Measurements from ENCODE around the gene CYTH3. TPM values are rescaled to one million over a fixed set of nuclear protein-coding genes. Genes with fewer than 3 reads are reported as not detected.
A peak's percentile ranks its signal among the peaks of the same experiment; 100 is the strongest.

The CYTH3 gene
- total RNA-seq, 1 experiment from 2014 or later = 29.1 TPM

- ChIA-PET POLR2A (no interaction called here), CTCF (interaction anchor here (0.6 to 1.0 kb wide), 3 partner anchors 7 to 707 kb away, joined by 3 to 7 read pairs (median 3); no protein-coding TSS in a partner anchor)
- Mint-ChIP-seq H3K27me3 (ENCODE audit: insufficient read depth, unreplicated experiment) (no peaks in the 10 kb centered on the region), H3K36me3 (ENCODE audit: insufficient read depth, unreplicated experiment) (peaks cover 60% of the 10 kb centered on the region), H3K4me3 (ENCODE audit: unreplicated experiment) (no peak overlapping the region), H3K4me1 (ENCODE audit: low read depth, unreplicated experiment) (no peaks in the 10 kb centered on the region), H3K27ac (ENCODE audit: unreplicated experiment) (no peak overlapping the region), H3K9me3 (ENCODE audit: unreplicated experiment) (no peaks in the 10 kb centered on the region)
- Histone ChIP-seq H3K4me3 (ENCODE audit: low read depth, low read length) (no peak overlapping the region), H3K27me3 (replicated peaks; ENCODE audit: control insufficient read depth, insufficient read depth, low read length) (no peaks in the 10 kb centered on the region), H3K36me3 (ENCODE audit: control insufficient read depth, insufficient read depth, low read length) (no peaks in the 10 kb centered on the region), H3K4me1 (no peaks in the 10 kb centered on the region), H3K9me3 (no peaks in the 10 kb centered on the region)
- DNase-seq = no peak
- no TSS peak for BruUV-seq (replicated peaks)
- intact Hi-C loops (cut with micrococcal nuclease; ENCODE audit: unreplicated experiment) = no loop called here
- TF ChIP-seq CTCF (IDR thresholded peaks at IDR 0.05; ENCODE audit: insufficient read depth in 1 of 2, low read depth in 1 of 2, low read length in 1 of 2, severe bottlenecking in 1 of 2, unreplicated experiment in 1 of 2) = no peak
These were observed 107.3 kb downstream of the CYTH3 start for GRCh38 chr7:6165075-6165474.

- H3K27ac Mint-ChIP-seq (ENCODE audit: unreplicated experiment) = no peak overlapping the region
- no peaks in the 10 kb centered on the region for H3K9me3 Mint-ChIP-seq (ENCODE audit: unreplicated experiment)
- H3K4me3 ChIP-seq (ENCODE audit: low read depth, low read length) = no peak overlapping the region
- no peaks in the 10 kb centered on the region for H3K36me3 ChIP-seq (ENCODE audit: control insufficient read depth, insufficient read depth, low read length)
- no peaks in the 10 kb centered on the region for H3K27me3 Mint-ChIP-seq (ENCODE audit: insufficient read depth, unreplicated experiment)
- peak in 1 of 2 experiments; percentile 56 for DNase-seq
- no TSS peak for BruUV-seq (replicated peaks)
- H3K4me1 Mint-ChIP-seq (ENCODE audit: low read depth, unreplicated experiment) = no peaks in the 10 kb centered on the region
- H3K36me3 Mint-ChIP-seq (ENCODE audit: insufficient read depth, unreplicated experiment) = peaks cover 60% of the 10 kb centered on the region
- POLR2A ChIA-PET = no interaction called here
- intact Hi-C loops (cut with micrococcal nuclease; ENCODE audit: unreplicated experiment) = no loop called here
- CTCF ChIA-PET = interaction anchor here (0.6 to 1.0 kb wide), 2 partner anchors 8 to 707 kb away, joined by 3 to 7 read pairs; no protein-coding TSS in a partner anchor
- H3K4me1 ChIP-seq = no peaks in the 10 kb centered on the region
- H3K27me3 ChIP-seq (replicated peaks; ENCODE audit: control insufficient read depth, insufficient read depth, low read length) = no peaks in the 10 kb centered on the region
- TF ChIP-seq CTCF (IDR thresholded peaks at IDR 0.05; ENCODE audit: insufficient read depth in 1 of 2, low read depth in 1 of 2, low read length in 1 of 2, severe bottlenecking in 1 of 2, unreplicated experiment in 1 of 2) = peak; percentile 28 to 31
- H3K4me3 Mint-ChIP-seq (ENCODE audit: unreplicated experiment) = no peak overlapping the region
- H3K9me3 ChIP-seq = no peaks in the 10 kb centered on the region
These were observed 107.9 kb downstream of the CYTH3 start for GRCh38 chr7:6164491-6164890.

- Mint-ChIP-seq H3K36me3 (ENCODE audit: insufficient read depth, unreplicated experiment) (peaks cover 65% of the 10 kb centered on the region), H3K4me1 (ENCODE audit: low read depth, unreplicated experiment) (no peaks in the 10 kb centered on the region), H3K27me3 (ENCODE audit: insufficient read depth, unreplicated experiment) (no peaks in the 10 kb centered on the region), H3K4me3 (ENCODE audit: unreplicated experiment) (no peak overlapping the region), H3K9me3 (ENCODE audit: unreplicated experiment) (no peaks in the 10 kb centered on the region), H3K27ac (ENCODE audit: unreplicated experiment) (no peak overlapping the region)
- no peak for DNase-seq
- no peak overlapping the region for H3K4me3 ChIP-seq (ENCODE audit: low read depth, low read length)
- ChIA-PET CTCF (interaction anchor here (1.0 kb wide), 1 partner anchor 9 kb away, joined by 3 read pairs; no protein-coding TSS in a partner anchor), POLR2A (interaction anchor here (0.5 kb wide), 1 partner anchor 22 kb away, joined by 7 read pairs; no protein-coding TSS in a partner anchor)
- TSS peak; percentile 20 for BruUV-seq (replicated peaks)
- no peaks in the 10 kb centered on the region for H3K4me1 ChIP-seq
- no peaks in the 10 kb centered on the region for H3K36me3 ChIP-seq (ENCODE audit: control insufficient read depth, insufficient read depth, low read length)
- no peaks in the 10 kb centered on the region for H3K27me3 ChIP-seq (replicated peaks; ENCODE audit: control insufficient read depth, insufficient read depth, low read length)
- intact Hi-C loops (cut with micrococcal nuclease; ENCODE audit: unreplicated experiment) = no loop called here
- no peak for TF ChIP-seq CTCF (IDR thresholded peaks at IDR 0.05; ENCODE audit: insufficient read depth in 1 of 2, low read depth in 1 of 2, low read length in 1 of 2, severe bottlenecking in 1 of 2, unreplicated experiment in 1 of 2)
- no peaks in the 10 kb centered on the region for H3K9me3 ChIP-seq
These were observed 108.4 kb downstream of the CYTH3 start for GRCh38 chr7:6164010-6164409.
